ENCODE results near the gene STAP2. TPM values are rescaled to one million over a fixed set of nuclear protein-coding genes. Genes with fewer than 3 reads are reported as not detected.

The STAP2 gene
- total RNA-seq, 2 experiments from 2014 or later, result 1.7 to 1.8 TPM

GRCh38 chr19:4354897-4355296, 16.3 kb upstream of the STAP2 start:
- Mint-ChIP-seq H3K4me1 (ENCODE audit: low read depth) (no peaks in the 10 kb centered on the region), H3K27ac (no peak overlapping the region)

GRCh38 chr19:4354282-4354681, 15.7 kb upstream of the STAP2 start:
- ChIA-PET CTCF (no interaction called here), POLR2A (no interaction called here)
- H3K27me3 Mint-ChIP-seq, result no peaks in the 10 kb centered on the region
- H3K9me3 ChIP-seq (ENCODE audit: control insufficient read depth in 1 of 2, insufficient read depth in 1 of 2, low read length in 2 of 2), result no peaks in the 10 kb centered on the region
- peaks cover 20% of the 10 kb centered on the region for H3K36me3 ChIP-seq (ENCODE audit: insufficient read depth, low read length)
- peak in 1 of 14 experiments; percentile 13 for DNase-seq
- peaks cover 4% of the 10 kb centered on the region for H3K36me3 Mint-ChIP-seq (ENCODE audit: low read depth)
- no peak overlapping the region for H3K4me3 Mint-ChIP-seq
- no peak overlapping the region for H3K27ac ChIP-seq (ENCODE audit: low read depth in 1 of 2, low read length in 2 of 2)
- intact Hi-C loops (cut with DNase I, micrococcal nuclease), result no loop called here
- H3K4me3 ChIP-seq (ENCODE audit: low read length), result no peak overlapping the region
- H3K4me1 ChIP-seq (ENCODE audit: insufficient read depth, low read length), result no peaks in the 10 kb centered on the region
- H3K27me3 ChIP-seq (ENCODE audit: control insufficient read depth in 1 of 2, insufficient read depth in 2 of 2, low read length in 2 of 2), result no peaks in the 10 kb centered on the region
- TF ChIP-seq CTCF (IDR thresholded peaks at IDR 0.05), result no peak
- no peaks in the 10 kb centered on the region for H3K4me1 Mint-ChIP-seq (ENCODE audit: low read depth)
- no peak overlapping the region for H3K27ac Mint-ChIP-seq
- H3K9me3 Mint-ChIP-seq, result no peaks in the 10 kb centered on the region
- ATAC-seq (ENCODE audit: poor library complexity), result no peak

More at GRCh38 chr19:4354897-4355296, 16.3 kb upstream of the STAP2 start:
- Histone ChIP-seq H3K27ac (ENCODE audit: low read depth in 1 of 2, low read length in 2 of 2) (no peak overlapping the region), H3K4me1 (ENCODE audit: insufficient read depth, low read length) (no peaks in the 10 kb centered on the region), H3K27me3 (ENCODE audit: control insufficient read depth in 1 of 2, insufficient read depth in 2 of 2, low read length in 2 of 2) (no peaks in the 10 kb centered on the region), H3K4me3 (ENCODE audit: low read length) (no peak overlapping the region), H3K36me3 (ENCODE audit: insufficient read depth, low read length) (peaks cover 23% of the 10 kb centered on the region), H3K9me3 (ENCODE audit: control insufficient read depth in 1 of 2, insufficient read depth in 1 of 2, low read length in 2 of 2) (no peaks in the 10 kb centered on the region)
- ATAC-seq (ENCODE audit: poor library complexity) (no peak), DNase-seq (peak in 1 of 14 experiments; percentile 25)
- Mint-ChIP-seq H3K9me3 (no peaks in the 10 kb centered on the region), H3K36me3 (ENCODE audit: low read depth) (peaks cover 4% of the 10 kb centered on the region), H3K4me3 (no peak overlapping the region), H3K27me3 (no peaks in the 10 kb centered on the region)
- no peak for TF ChIP-seq CTCF (IDR thresholded peaks at IDR 0.05)
- ChIA-PET POLR2A (interaction anchor here (0.7 kb wide), 1 partner anchor 35 kb away, joined by 4 read pairs; no protein-coding TSS in a partner anchor), CTCF (interaction anchor here (0.7 kb wide), 1 partner anchor 12 kb away, joined by 4 read pairs; no protein-coding TSS in a partner anchor)
- intact Hi-C loops (cut with DNase I, micrococcal nuclease), result no loop called here

- peak; percentile 87 for TF ChIP-seq CTCF (IDR thresholded peaks at IDR 0.05)
- no peak overlapping the region for H3K27ac ChIP-seq (ENCODE audit: low read depth in 1 of 2, low read length in 2 of 2)
- ATAC-seq (ENCODE audit: poor library complexity) (peak; percentile 94), DNase-seq (peak; percentile 43 to 82 (median 57))
- Mint-ChIP-seq H3K27me3 (no peaks in the 10 kb centered on the region), H3K9me3 (no peaks in the 10 kb centered on the region), H3K36me3 (ENCODE audit: low read depth) (peaks cover 4% of the 10 kb centered on the region), H3K4me1 (ENCODE audit: low read depth) (no peaks in the 10 kb centered on the region), H3K4me3 (no peak overlapping the region), H3K27ac (no peak overlapping the region)
- no peak overlapping the region for H3K4me3 ChIP-seq (ENCODE audit: low read length)
- H3K9me3 ChIP-seq (ENCODE audit: control insufficient read depth in 1 of 2, insufficient read depth in 1 of 2, low read length in 2 of 2), result no peaks in the 10 kb centered on the region
- peaks cover 7% of the 10 kb centered on the region for H3K36me3 ChIP-seq (ENCODE audit: insufficient read depth, low read length)
- intact Hi-C loops (cut with DNase I, micrococcal nuclease), result loop anchor here (1.0 kb wide), 1 partner anchor 85 kb away; no protein-coding TSS in a partner anchor
- H3K4me1 ChIP-seq (ENCODE audit: insufficient read depth, low read length), result no peaks in the 10 kb centered on the region
- CTCF ChIA-PET, result interaction anchor here (0.5 to 2.3 kb wide), 18 partner anchors 9 to 106 kb away, joined by 3 to 36 read pairs (median 3); partner anchors contain the start of genes MPND, SH3GL1, STAP2 and YJU2
- POLR2A ChIA-PET, result interaction anchor here (0.7 to 1.9 kb wide), 7 partner anchors 9 to 215 kb away, joined by 3 to 22 read pairs (median 4); partner anchors contain the start of genes MPND, SH3GL1, TMIGD2 and YJU2
- no peaks in the 10 kb centered on the region for H3K27me3 ChIP-seq (ENCODE audit: control insufficient read depth in 1 of 2, insufficient read depth in 2 of 2, low read length in 2 of 2)
These were observed 14.1 kb upstream of the STAP2 start for GRCh38 chr19:4352701-4353121.
